SIG-M5 treated with dmso at 0.1 percent for 504 hours (cell line): Measurements from ENCODE around the gene HS6ST3.
"Not testable (repeated sequence)": the region's sequence is repeated elsewhere in the genome, so short reads cannot be mapped to it uniquely, and the experiment has no call there.

Experiments
- DNase-seq: peaks from one replicate; lab custom pipeline; 2025; ENCODE audit not compliant: unreplicated experiment; lab: John Stamatoyannopoulos, UW

HS6ST3 gene

GRCh38 chr13:96091164-96092117 is 1.5 kb downstream of the HS6ST3 start:
- DNase-seq: no peak

- DNase-seq: no peak
These were observed 3.5 kb downstream of the HS6ST3 start for GRCh38 chr13:96093296-96094006.

GRCh38 chr13:96100457-96101220 is 10.7 kb downstream of the HS6ST3 start:
- no peak for DNase-seq

- no peak for DNase-seq
These were observed 14.6 kb downstream of the HS6ST3 start for GRCh38 chr13:96104516-96104915.

GRCh38 chr13:96108072-96108471 is 18.2 kb downstream of the HS6ST3 start:
- not testable (repeated sequence) for DNase-seq

GRCh38 chr13:96109125-96109524 is 19.2 kb downstream of the HS6ST3 start:
- DNase-seq: no peak

GRCh38 chr13:96112936-96113335 is 23.0 kb downstream of the HS6ST3 start:
- no peak for DNase-seq

- DNase-seq: not testable (repeated sequence)
These were observed 25.5 kb downstream of the HS6ST3 start for GRCh38 chr13:96115368-96115767.

GRCh38 chr13:96119921-96120320 is 30.0 kb downstream of the HS6ST3 start:
- no peak for DNase-seq

GRCh38 chr13:96130818-96131340 is 41.0 kb downstream of the HS6ST3 start:
- DNase-seq: no peak

GRCh38 chr13:96141032-96141431 is 51.1 kb downstream of the HS6ST3 start:
- DNase-seq: peak; percentile 19

GRCh38 chr13:96159725-96160124 is 69.8 kb downstream of the HS6ST3 start:
- no peak for DNase-seq

GRCh38 chr13:96161141-96161540 is 71.2 kb downstream of the HS6ST3 start:
- no peak for DNase-seq

GRCh38 chr13:96165840-96166239 is 75.9 kb downstream of the HS6ST3 start:
- DNase-seq: no peak

- no peak for DNase-seq
These were observed 82.2 kb downstream of the HS6ST3 start for GRCh38 chr13:96172066-96172465.

GRCh38 chr13:96178759-96179158 is 88.9 kb downstream of the HS6ST3 start:
- no peak for DNase-seq

- no peak for DNase-seq
These were observed 89.4 kb downstream of the HS6ST3 start for GRCh38 chr13:96179309-96179708.

- no peak for DNase-seq
These were observed 92.0 kb downstream of the HS6ST3 start for GRCh38 chr13:96181911-96182310.

- DNase-seq: no peak
These were observed 95.9 kb downstream of the HS6ST3 start for GRCh38 chr13:96185818-96186217.

- DNase-seq: no peak
These were observed 101.5 kb downstream of the HS6ST3 start for GRCh38 chr13:96191367-96191766.

- no peak for DNase-seq
These were observed 103.9 kb downstream of the HS6ST3 start for GRCh38 chr13:96193728-96194310.
